H1 (cell line): ENCODE measurements around the gene SOX8. TPM values are rescaled to one million over a fixed set of nuclear protein-coding genes. Genes with fewer than 3 reads are reported as not detected.
A peak's percentile ranks its signal among the peaks of the same experiment; 100 is the strongest.

Source experiments
- CTCF ChIA-PET: fragments of 300-600 bp; sonication (Branson Sonifier 250); formaldehyde crosslinking; loops from one replicate; lab custom pipeline; 2021; ENCODE audit not compliant: partially characterized antibody; lab: Charles Lee
- POLR2A ChIA-PET: fragments of 300-600 bp; sonication (Branson Sonifier 250); formaldehyde crosslinking; loops from one replicate; lab custom pipeline; 2021; ENCODE audit warnings: inconsistent platforms; ENCODE audit not compliant: partially characterized antibody; lab: Charles Lee
- DNase-seq, 2 experiments: peaks; one replicate each; pipeline versions ENCODE4 v3.0.0 to v3.0.0-alpha.2; 2010 to 2022; ENCODE audit warnings: low spot score in 2 of 2, low read depth in 1 of 2, mixed read lengths in 1 of 2
- FAIRE-seq: peaks from 2 replicates; lab custom pipeline; 2011; peaks lifted over from hg19 to GRCh38; lab: Jason Lieb, UNC
- H2AFZ ChIP-seq: 2 replicates; pipeline ENCODE4 v1.8.1; 2012; ENCODE audit warnings: low read length, inconsistent platforms
- H2AK5ac ChIP-seq: 2 replicates; pipeline ENCODE4 v1.6.1; 2013; ENCODE audit warnings: low read depth, low read length
- H2BK120ac ChIP-seq: replicated peaks from 2 replicates; pipeline ENCODE3; 2013; ENCODE audit warnings: low read depth, low read length, inconsistent platforms
- H2BK12ac ChIP-seq: 2 replicates; pipeline ENCODE4 v1.6.1; 2013; ENCODE audit warnings: low read depth, low read length
- H2BK15ac ChIP-seq: 2 replicates; pipeline ENCODE4 v1.6.1; 2013; ENCODE audit warnings: low read length
- H2BK20ac ChIP-seq: 2 replicates; pipeline ENCODE4 v1.6.1; 2013; ENCODE audit warnings: low read length
- H2BK5ac ChIP-seq: 2 replicates; pipeline ENCODE4 v1.6.1; 2013; ENCODE audit warnings: low read depth, low read length
- H3K14ac ChIP-seq: 2 replicates; pipeline ENCODE4 v1.6.1; 2013; ENCODE audit warnings: inconsistent platforms; ENCODE audit not compliant: insufficient read length
- H3K18ac ChIP-seq: 2 replicates; pipeline ENCODE4 v1.6.1; 2013; ENCODE audit warnings: low read length; ENCODE audit errors: extremely low read depth
- H3K23ac ChIP-seq: 2 replicates; pipeline ENCODE4 v1.6.1; 2013; ENCODE audit warnings: inconsistent platforms; ENCODE audit not compliant: insufficient read length
- H3K23me2 ChIP-seq: 2 replicates; pipeline ENCODE4 v1.6.1; 2013; ENCODE audit warnings: low read depth, low read length
- H3K27ac ChIP-seq: 2 replicates; pipeline ENCODE4 v1.6.1; 2011; ENCODE audit warnings: low read depth, low read length, inconsistent platforms
- H3K27me3 ChIP-seq, 4 experiments: replicated peaks in 1 of 4; 1 replicate in 1 of 4; 2 replicates in 3 of 4; pipeline versions ENCODE4 v1.6.1 to v1.8.1; 2011 to 2013; ENCODE audit warnings: low read length in 3 of 4, mild to moderate bottlenecking in 3 of 4, inconsistent platforms in 2 of 4, mixed read lengths in 2 of 4, moderate library complexity in 1 of 4; ENCODE audit not compliant: control insufficient read depth in 3 of 4, insufficient read depth in 3 of 4; ENCODE audit errors: extremely low read depth in 1 of 4
- H3K36me3 ChIP-seq, 4 experiments: 2 replicates each; pipeline versions ENCODE4 v1.6.1 to v1.8.1; 2011 to 2013; ENCODE audit warnings: mild to moderate bottlenecking in 4 of 4, low read length in 3 of 4, moderate library complexity in 2 of 4, control low read depth in 1 of 4, inconsistent platforms in 1 of 4; ENCODE audit not compliant: insufficient read depth in 4 of 4, control insufficient read depth in 2 of 4
- H3K4ac ChIP-seq: replicated peaks from 2 replicates; pipeline ENCODE3; 2013; ENCODE audit warnings: low read length, low read depth, mixed read lengths, inconsistent platforms; ENCODE audit not compliant: insufficient read length
- H3K4me1 ChIP-seq, 4 experiments: replicated peaks in 1 of 4; 1 replicate in 1 of 4; 2 replicates in 3 of 4; pipeline versions ENCODE4 v1.6.1 to v1.8.1; 2011 to 2013; ENCODE audit warnings: low read length in 3 of 4, inconsistent platforms in 2 of 4, mixed read lengths in 1 of 4; ENCODE audit not compliant: insufficient read depth in 4 of 4, control insufficient read depth in 3 of 4
- H3K4me2 ChIP-seq, 2 experiments: 2 replicates each; pipeline versions ENCODE4 v1.6.1 to v1.8.1; 2011 to 2013; ENCODE audit warnings: low read depth in 2 of 2, low read length in 2 of 2, control low read depth in 1 of 2, inconsistent platforms in 1 of 2, mild to moderate bottlenecking in 1 of 2; ENCODE audit not compliant: insufficient read depth in 1 of 2
- H3K4me3 ChIP-seq, 4 experiments: fragments of 200-600, 300-600 bp in 1 of 4; sonication (generic), shearing (Covaris generic), sonication (Bioruptor Twin) in 1 of 4; 2 replicates each; pipeline versions ENCODE4 v1.5.1 to v1.8.1; 2011 to 2016; ENCODE audit warnings: low read length in 4 of 4, low read depth in 3 of 4, control low read depth in 2 of 4, inconsistent platforms in 2 of 4, mild to moderate bottlenecking in 2 of 4, mixed read lengths in 1 of 4, moderate library complexity in 1 of 4; ENCODE audit not compliant: insufficient read depth in 2 of 4; ENCODE audit errors: extremely low read depth in 1 of 4
- H3K56ac ChIP-seq: replicated peaks from 2 replicates; pipeline ENCODE3; 2013; ENCODE audit warnings: low read depth, mild to moderate bottlenecking, mixed read lengths, low read length, inconsistent platforms; ENCODE audit not compliant: insufficient read length
- H3K79me1 ChIP-seq: 2 replicates; pipeline ENCODE4 v1.6.1; 2013; ENCODE audit warnings: low read depth, low read length, control low read depth
- H3K79me2 ChIP-seq, 2 experiments: 2 replicates each; pipeline versions ENCODE4 v1.6.1 to v1.8.1; 2012 to 2013; ENCODE audit warnings: low read length in 2 of 2, mild to moderate bottlenecking in 2 of 2, inconsistent platforms in 1 of 2; ENCODE audit not compliant: insufficient read depth in 2 of 2, control insufficient read depth in 1 of 2
- H3K9ac ChIP-seq, 4 experiments: replicated peaks in 1 of 4; 1 replicate in 1 of 4; 2 replicates in 3 of 4; pipeline versions ENCODE4 v1.6.1 to v1.8.1; 2011 to 2013; ENCODE audit warnings: low read depth in 3 of 4, low read length in 3 of 4, control low read depth in 2 of 4, mild to moderate bottlenecking in 2 of 4, moderate library complexity in 2 of 4, inconsistent platforms in 1 of 4; ENCODE audit errors: extremely low read depth in 1 of 4
- H3K9me3 ChIP-seq, 2 experiments: 2 replicates each; pipeline versions ENCODE4 v1.6.1 to v1.8.1; 2012 to 2013; ENCODE audit warnings: mild to moderate bottlenecking in 2 of 2, moderate library complexity in 2 of 2, control low read depth in 1 of 2, inconsistent platforms in 1 of 2, low read depth in 1 of 2, low read length in 1 of 2, mixed read lengths in 1 of 2; ENCODE audit not compliant: insufficient read depth in 2 of 2
- H4K20me1 ChIP-seq, 2 experiments: replicated peaks in 1 of 2; 2 replicates each; pipeline versions ENCODE3 to v1.8.1; 2011 to 2013; ENCODE audit warnings: inconsistent platforms in 2 of 2, low read length in 2 of 2, mild to moderate bottlenecking in 1 of 2; ENCODE audit not compliant: insufficient read depth in 2 of 2, control insufficient read depth in 1 of 2
- H4K5ac ChIP-seq: 2 replicates; pipeline ENCODE4 v1.6.1; 2013; ENCODE audit warnings: low read length, low read depth, mixed read lengths, inconsistent platforms; ENCODE audit not compliant: insufficient read length
- H4K8ac ChIP-seq: 2 replicates; pipeline ENCODE4 v1.8.0; 2013; ENCODE audit warnings: mild to moderate bottlenecking, moderate library complexity, low read length, inconsistent platforms; ENCODE audit not compliant: insufficient read depth; ENCODE audit errors: extremely low read depth
- H4K91ac ChIP-seq: replicated peaks from 2 replicates; pipeline ENCODE3; 2013; ENCODE audit warnings: low read length, mixed read lengths, inconsistent platforms; ENCODE audit not compliant: insufficient read length
- ASH2L ChIP-seq: fragments of 200-600, 300-600 bp; sonication (generic); IDR thresholded peaks from one replicate; pipeline ENCODE4 v1.7.1; 2017; ENCODE audit warnings: low read length
- BACH1 ChIP-seq: IDR thresholded peaks from 2 replicates; pipeline ENCODE4 v1.6.1; 2012; ENCODE audit warnings: low read length, improper control_type of control experiment
- CHD2 ChIP-seq: IDR thresholded peaks from 2 replicates; pipeline ENCODE4 v1.6.1; 2012; ENCODE audit warnings: low read length, improper control_type of control experiment
- KDM1A ChIP-seq: fragments of 200-600, 300-600 bp; sonication (generic); IDR thresholded peaks from 2 replicates; pipeline ENCODE4 v1.7.1; 2016; ENCODE audit warnings: mild to moderate bottlenecking, low read length, borderline replicate concordance
- PHF8 ChIP-seq: fragments of 200-600 bp; sonication (generic); conservative IDR thresholded peaks from 2 replicates; pipeline ENCODE4 v1.7.1; 2012; ENCODE audit warnings: low read depth, mild to moderate bottlenecking, inconsistent platforms, low read length, moderate library complexity
- RFX5 ChIP-seq: IDR thresholded peaks from 2 replicates; pipeline ENCODE4 v1.6.1; 2011; ENCODE audit warnings: low read depth, low read length, improper control_type of control experiment, borderline replicate concordance
- RXRA ChIP-seq: IDR thresholded peaks from 2 replicates; pipeline ENCODE4 v1.6.1; 2011; ENCODE audit warnings: low read depth, mild to moderate bottlenecking, low read length, moderate library complexity; ENCODE audit not compliant: insufficient read depth
- SAP30 ChIP-seq: fragments of 300-600 bp; sonication (generic); IDR thresholded peaks from 2 replicates; pipeline ENCODE4 v1.7.1; 2012; ENCODE audit warnings: low read length, moderate library complexity, mild to moderate bottlenecking, inconsistent platforms; ENCODE audit not compliant: insufficient read depth, insufficient replicate concordance
- SIN3A ChIP-seq, 2 experiments: IDR thresholded peaks in 1 of 2; conservative IDR thresholded peaks in 1 of 2; 2 replicates each; pipeline ENCODE4 v1.6.1; 2011 to 2012; ENCODE audit warnings: low read length in 2 of 2, improper control_type of control experiment in 1 of 2, low read depth in 1 of 2, mild to moderate bottlenecking in 1 of 2
- SIX5 ChIP-seq: IDR thresholded peaks from 2 replicates; pipeline ENCODE4 v1.6.1; 2011; ENCODE audit warnings: mild to moderate bottlenecking, low read depth, low read length
- SUZ12 ChIP-seq: fragments of 200-600 bp; sonication (generic); IDR thresholded peaks from 2 replicates; pipeline ENCODE4 v1.6.1; 2012; ENCODE audit warnings: mild to moderate bottlenecking, inconsistent platforms, low read length, moderate library complexity, mixed read lengths
- WGBS, 2 experiments: shearing (Covaris generic) in 1 of 2; methylation state at CpG; one replicate each; pipeline versions ENCODE4 v1.1.6 to v1.1.7; 2013 to 2015; ENCODE audit warnings: low lambda C conversion rate in 2 of 2, mixed read lengths in 2 of 2, inconsistent platforms in 1 of 2, low coverage in 1 of 2, missing lambda C conversion rate in 1 of 2; ENCODE audit not compliant: insufficient replicate concordance in 2 of 2, insufficient coverage in 1 of 2, insufficient read length in 1 of 2; ENCODE audit errors: extremely low coverage in 1 of 2, missing lambda C conversion rate in 1 of 2; 5-methylcytosine and 5-hydroxymethylcytosine counted together
- polyA plus RNA-seq, 7 experiments: library from polyadenylated mRNA; depleted of rRNA in 3 of 7; stranded (reverse) in 5 of 7; unstranded in 2 of 7; fragments of >200 nt in 5 of 7; fragments of 200-250 nt in 2 of 7; gene quantifications; 1 replicate in 5 of 7; 2 replicates in 1 of 7; 4 replicates in 1 of 7; pipeline versions ENCODE4 v1.2.1 to v1.2.3, GENCODE V29; 2011 to 2013; ENCODE audit warnings: missing spikeins in 2 of 7, mixed read lengths in 2 of 7
- total RNA-seq: library from RNA; stranded (reverse); fragmentation: NEBNext Ultra II Directional; extraction: Animal tissue kit (Norgen Biotek cat#: 25700); gene quantifications from 2 replicates; pipeline ENCODE4 v1.2.1, GENCODE V29; 2021

SOX8 gene
- total and polyA plus RNA-seq, 2 of the 8 experiments (the other 6 are each of a cell fraction or from before 2014, with no cell fraction given): 2.2 to 5.7 TPM

DNA sequence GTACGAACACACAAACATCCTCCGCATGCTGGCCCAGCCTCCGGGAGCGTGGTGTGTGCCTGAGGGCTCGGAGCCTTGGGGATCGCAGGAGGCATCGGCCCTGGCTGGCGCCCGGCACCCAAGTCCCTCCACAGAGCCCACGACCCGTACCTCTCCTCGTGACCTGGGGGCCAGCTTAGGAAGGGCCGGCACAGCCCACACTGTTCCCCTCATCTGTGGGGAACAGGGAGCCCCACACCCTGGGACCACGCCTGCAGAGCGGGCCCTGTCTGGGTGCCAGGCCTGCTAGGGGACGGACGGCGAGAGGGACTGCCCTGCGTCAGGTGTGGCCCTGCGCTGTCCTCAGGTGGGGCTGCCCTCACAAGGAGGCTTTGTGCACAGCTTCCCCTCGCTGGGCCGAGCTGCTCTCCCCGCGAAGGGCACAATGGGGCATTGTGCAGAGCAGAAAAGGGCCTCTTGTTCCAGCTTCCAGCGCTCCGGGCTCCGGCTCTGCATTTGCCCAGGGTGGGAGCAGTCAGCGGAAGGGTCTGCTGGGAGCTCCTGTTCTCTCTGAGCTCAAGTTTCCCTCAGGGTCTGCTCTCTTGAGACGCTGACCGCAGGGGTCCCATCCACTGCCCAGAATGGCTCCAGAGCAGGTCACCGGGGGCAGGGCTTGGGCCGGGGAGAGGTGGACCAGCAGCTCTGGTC, 9.1 kb upstream of the SOX8 start:
- ChIA-PET POLR2A (interaction anchor here (1.0 kb wide), 1 partner anchor 10 kb away, joined by 3 read pairs; no protein-coding TSS in a partner anchor), CTCF (interaction anchor here (0.8 to 1.8 kb wide), 4 partner anchors 9 to 221 kb away, joined by 3 to 5 read pairs (median 3); partner anchors contain the start of gene SOX8)
- Histone ChIP-seq H3K9me3 (no peaks in the 10 kb centered on the region), H4K8ac (no peak overlapping the region), H3K14ac (no peak overlapping the region), H3K56ac (no peak overlapping the region), H4K91ac (peak overlapping the region; percentile 3), H3K9ac (no peak overlapping the region), H3K27me3 (peaks cover 0 to 32% (median 14%) of the 10 kb centered on the region in 4 experiments; a peak in 6 of 7 replicates), H3K27ac (no peak overlapping the region), H2AK5ac (no peak overlapping the region), H4K5ac (no peak overlapping the region), H3K23ac (no peak overlapping the region), H3K4me3 (no peak overlapping the region), H2BK20ac (no peak overlapping the region), H2BK15ac (no peak overlapping the region), H3K4ac (no peak overlapping the region), H3K4me2 (no peak overlapping the region), H2BK5ac (no peak overlapping the region), H3K79me1 (no peaks in the 10 kb centered on the region; the same call in 1 of the 2 replicates), H3K18ac (no peak overlapping the region), H3K23me2 (peaks cover 4% of the 10 kb centered on the region; the same call in 1 of the 2 replicates), H2BK120ac (no peak overlapping the region), H4K20me1 (no peaks in the 10 kb centered on the region), H3K79me2 (no peaks in the 10 kb centered on the region), H3K4me1 (peaks cover 0 to 10% (median 6%) of the 10 kb centered on the region in 4 experiments; a peak in 6 of 7 replicates), H2AFZ (no peak overlapping the region), H2BK12ac (no peak overlapping the region), H3K36me3 (no peaks in the 10 kb centered on the region)
- DNase-seq: no peak
- FAIRE-seq: no peak
- no peak for TF ChIP-seq KDM1A
- no peak for TF ChIP-seq SIX5
- TF ChIP-seq PHF8: no peak
- no peak for TF ChIP-seq CHD2
- TF ChIP-seq SAP30: no peak
- TF ChIP-seq BACH1: no peak
- TF ChIP-seq SIN3A (conservative IDR thresholded peaks at IDR 0.05 in 1 of 2, IDR thresholded peaks at IDR 0.05 in 1 of 2; ENCODE audit: low read depth in 1 of 2, low read length in 2 of 2): no peak
- TF ChIP-seq ASH2L: no peak
- no peak for TF ChIP-seq RXRA
- TF ChIP-seq SUZ12: no peak
- TF ChIP-seq RFX5: no peak
- 83% methylated on average over 32 of the region's 32 CpGs; no CpG with 5 or more reads in 1 of the 2 experiments for WGBS, 2 experiments
